ENCODE data around the gene TMEM178B. TPM values are rescaled to one million over a fixed set of nuclear protein-coding genes. Genes with fewer than 3 reads are reported as not detected.

The TMEM178B gene
- total RNA-seq, 1 experiment from 2014 or later, result not detected

DNA sequence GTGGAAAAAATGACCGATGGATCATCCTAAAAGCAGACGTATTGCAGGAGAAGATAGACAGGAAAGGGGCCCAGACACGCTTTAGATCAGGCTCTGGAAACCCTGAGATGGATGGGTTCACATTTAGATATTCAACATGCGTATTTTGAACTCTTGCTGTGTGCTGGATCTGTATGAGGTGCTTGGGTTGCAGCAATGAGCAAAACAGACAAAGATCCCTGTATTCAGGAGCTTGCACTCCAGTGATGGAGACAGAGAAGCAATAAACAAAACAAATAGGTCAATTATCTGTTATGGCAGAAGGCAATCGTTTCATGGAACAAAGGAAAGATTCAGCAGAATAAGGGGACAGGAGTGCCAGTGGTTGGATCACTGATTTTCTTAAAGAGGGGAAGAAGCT is 275.5 kb downstream of the TMEM178B start:
- no peak for DNase-seq (ENCODE audit: low read depth)

- no peak for DNase-seq (ENCODE audit: low read depth)
These were observed 275.9 kb downstream of the TMEM178B start for GRCh38 chr7:141349804-141350203.

- no peak for DNase-seq (ENCODE audit: low read depth)
These were observed 277.3 kb downstream of the TMEM178B start for GRCh38 chr7:141351175-141351574.

DNA sequence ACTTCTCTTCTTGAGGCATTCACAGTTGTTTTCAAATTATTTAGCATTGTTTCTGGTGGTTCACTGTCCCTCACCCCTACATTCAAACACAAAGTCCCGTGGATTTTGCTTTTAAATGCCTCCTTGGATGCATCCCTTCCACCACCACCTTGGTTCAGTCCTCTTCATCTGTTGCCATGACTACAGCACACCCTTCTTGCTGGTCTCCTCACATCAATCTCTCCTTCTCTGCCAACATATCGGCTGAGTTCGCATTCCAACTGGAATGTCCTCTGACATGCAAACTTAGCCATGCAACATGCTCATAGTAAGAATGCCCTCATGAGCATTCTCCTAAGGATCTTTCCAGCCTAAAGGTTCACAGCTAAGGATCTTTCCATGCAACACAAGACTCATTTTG is 279.1 kb downstream of the TMEM178B start:
- DNase-seq (ENCODE audit: low read depth), result no peak

GRCh38 chr7:141354251-141354650 is 280.4 kb downstream of the TMEM178B start:
- DNase-seq (ENCODE audit: low read depth), result peak; percentile 84

GRCh38 chr7:141355032-141355431 is 281.2 kb downstream of the TMEM178B start:
- peak; percentile 75 for DNase-seq (ENCODE audit: low read depth)

DNA sequence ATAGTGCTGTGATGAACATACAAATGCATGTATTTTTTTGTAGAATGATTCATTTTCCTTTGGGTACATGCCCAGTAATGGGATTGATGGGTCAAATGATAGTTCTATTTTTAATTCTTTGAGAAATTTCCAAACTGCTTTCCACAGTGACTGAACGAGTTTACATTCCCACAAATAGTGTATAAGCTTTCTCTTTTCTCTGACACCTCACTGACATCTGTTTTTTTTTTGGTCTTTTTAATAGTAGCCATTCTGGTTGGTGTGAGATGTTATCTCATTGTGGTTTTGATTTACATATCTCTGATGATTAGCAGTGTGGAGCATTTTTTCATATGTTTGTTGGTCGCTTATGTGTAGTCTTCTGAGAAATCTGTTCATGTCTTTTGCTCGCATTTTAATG is 282.3 kb downstream of the TMEM178B start:
- DNase-seq (ENCODE audit: low read depth), result peak; percentile 48

- DNase-seq (ENCODE audit: low read depth), result no peak
These were observed 284.5 kb downstream of the TMEM178B start for GRCh38 chr7:141358386-141358785.

- no peak for DNase-seq (ENCODE audit: low read depth)
These were observed 285.4 kb downstream of the TMEM178B start for GRCh38 chr7:141359262-141359661.

DNA sequence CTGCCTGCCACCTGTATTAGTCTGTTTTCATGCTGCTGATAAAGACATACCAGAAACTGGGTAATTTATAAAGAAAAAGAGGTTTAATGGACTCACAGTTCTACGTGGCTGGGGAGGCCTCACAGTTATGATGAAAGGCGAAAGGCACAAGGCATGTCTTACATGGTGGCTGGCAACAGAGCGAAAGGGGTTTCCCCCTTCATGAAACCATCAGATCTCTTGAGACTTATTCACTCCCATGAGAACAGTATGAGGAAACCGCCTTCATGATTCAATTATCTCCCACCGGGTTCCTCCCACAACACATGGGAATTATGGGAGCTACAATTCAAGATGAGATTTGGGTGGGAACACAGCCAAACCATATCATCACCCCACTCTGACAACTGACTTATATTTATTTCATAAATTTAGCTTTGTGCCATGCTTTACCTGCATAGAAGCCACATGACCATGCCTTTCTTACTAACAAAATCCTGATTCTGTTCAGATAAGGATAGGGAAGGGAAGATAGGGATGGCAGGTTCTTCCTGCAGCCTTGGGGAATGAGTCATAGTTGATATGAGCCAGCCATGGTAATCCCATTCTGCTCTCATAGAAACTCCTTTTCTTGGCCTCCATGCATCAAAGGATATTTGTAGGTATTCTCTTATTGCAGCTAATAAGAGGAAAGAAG is 286.0 kb downstream of the TMEM178B start:
- peak; percentile 39 for DNase-seq (ENCODE audit: low read depth)

GRCh38 chr7:141360416-141360760 is 286.5 kb downstream of the TMEM178B start:
- DNase-seq (ENCODE audit: low read depth), result no peak

- no peak for DNase-seq (ENCODE audit: low read depth)
These were observed 286.9 kb downstream of the TMEM178B start for GRCh38 chr7:141360803-141361202.

- DNase-seq (ENCODE audit: low read depth), result no peak
These were observed 287.6 kb downstream of the TMEM178B start for GRCh38 chr7:141361479-141361878.

- DNase-seq (ENCODE audit: low read depth), result no peak
These were observed 288.1 kb downstream of the TMEM178B start for GRCh38 chr7:141361960-141362359.

DNA sequence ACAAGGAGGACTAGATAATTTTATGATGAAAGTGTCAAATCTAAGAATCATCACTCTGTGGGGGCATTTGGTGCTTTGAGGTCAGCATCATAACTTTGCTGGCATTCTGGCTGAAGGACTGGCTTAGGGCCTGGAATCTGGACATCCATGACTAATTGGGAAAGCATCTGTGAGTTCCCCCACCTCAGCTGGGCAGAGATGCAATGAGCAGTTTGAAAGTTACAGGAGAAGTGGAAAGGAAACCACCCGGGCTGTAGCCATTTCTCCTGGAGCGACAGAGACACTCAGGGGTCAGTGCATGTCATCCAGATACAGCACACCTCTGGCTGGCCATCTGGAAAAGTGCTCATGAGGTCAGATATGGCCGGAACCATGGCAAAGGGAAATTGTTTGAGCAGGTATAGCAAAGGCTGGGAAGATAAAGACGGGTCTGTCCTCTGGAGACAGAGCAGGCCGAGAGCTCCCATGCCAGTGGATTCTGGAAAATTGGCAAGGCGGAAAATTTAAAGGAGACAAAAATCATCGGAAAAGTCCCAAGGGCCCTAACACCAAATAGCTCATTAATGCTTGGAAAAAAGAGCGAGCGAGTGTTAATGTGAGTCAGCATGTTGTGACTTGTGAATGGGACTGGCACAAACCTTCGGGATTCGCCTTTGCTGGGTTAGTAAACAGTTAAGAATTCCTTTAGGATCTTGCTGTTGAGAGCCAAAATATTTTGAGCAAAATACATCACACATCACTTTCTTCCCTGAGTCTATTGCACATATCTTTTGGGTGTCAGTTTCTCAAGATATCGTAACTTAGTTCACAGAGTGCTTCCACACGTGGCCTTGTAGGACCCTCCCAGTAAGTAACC is 288.9 kb downstream of the TMEM178B start:
- peak; percentile 91 for DNase-seq (ENCODE audit: low read depth)

GRCh38 chr7:141363748-141364147 is 289.9 kb downstream of the TMEM178B start:
- no peak for DNase-seq (ENCODE audit: low read depth)

DNA sequence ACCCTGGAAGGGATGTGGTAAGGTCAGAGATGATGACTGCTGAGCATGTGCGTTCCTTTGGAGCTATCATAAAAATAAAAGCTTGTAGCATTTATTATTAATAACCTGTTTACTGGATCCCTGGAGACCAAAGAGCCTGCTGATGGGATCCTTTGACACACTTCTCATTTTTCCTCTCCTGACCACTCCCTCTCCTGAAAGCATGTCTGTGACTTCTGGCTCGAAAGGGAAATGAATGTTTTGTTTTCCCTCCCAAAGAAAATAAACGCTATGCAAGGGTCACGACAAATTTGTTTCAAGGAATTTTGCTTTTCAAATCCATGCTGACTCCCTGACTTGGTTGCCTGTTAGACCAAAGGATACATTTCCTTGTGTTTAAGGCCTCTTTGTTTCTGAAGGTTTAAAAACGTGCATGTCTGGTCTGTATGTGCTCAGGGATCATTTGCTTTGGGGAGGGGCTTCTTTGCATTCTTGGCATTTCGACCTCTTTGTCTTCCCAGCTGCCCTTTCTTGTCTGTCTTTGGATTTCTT is 292.3 kb downstream of the TMEM178B start:
- no peak for DNase-seq (ENCODE audit: low read depth)

DNA sequence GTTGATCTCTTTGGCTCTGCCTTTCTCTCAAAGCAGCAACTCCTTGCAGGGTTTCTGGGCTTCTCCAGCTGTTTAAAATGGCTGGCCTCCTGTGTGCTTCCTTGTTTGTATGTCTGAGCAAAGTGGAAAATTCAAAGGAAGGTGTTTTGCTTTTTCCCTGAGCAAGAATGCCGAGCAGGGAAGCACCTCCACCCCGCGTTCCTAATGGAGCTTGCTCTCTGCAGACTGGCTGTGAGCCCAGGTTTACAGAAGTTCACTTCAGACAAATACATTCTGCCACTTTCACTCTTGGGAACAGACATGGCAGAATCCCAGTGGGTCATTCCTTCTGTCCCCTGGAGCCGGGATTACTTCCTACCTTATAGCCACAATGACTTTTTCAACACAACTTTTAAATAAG is 295.6 kb downstream of the TMEM178B start:
- DNase-seq (ENCODE audit: low read depth), result no peak

DNA sequence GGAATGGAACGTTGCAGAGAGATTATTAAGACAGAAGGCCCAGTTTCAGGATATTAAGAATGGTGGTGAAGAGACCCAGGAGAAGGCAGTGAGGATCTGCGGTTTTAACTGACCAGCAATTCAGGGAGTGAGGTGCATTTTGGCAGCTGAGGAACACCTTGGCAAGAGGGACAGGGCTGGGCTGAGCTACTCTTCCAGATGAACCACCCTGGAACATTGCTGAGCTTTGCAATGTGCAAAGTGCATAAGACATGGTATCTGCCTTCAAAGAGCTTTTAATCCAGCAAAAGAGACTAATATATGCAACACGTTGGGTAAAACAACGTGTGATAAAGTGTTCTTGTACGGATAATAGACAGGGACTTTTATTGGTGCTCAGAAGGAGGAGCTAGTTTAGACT is 296.3 kb downstream of the TMEM178B start:
- DNase-seq (ENCODE audit: low read depth), result no peak

DNA sequence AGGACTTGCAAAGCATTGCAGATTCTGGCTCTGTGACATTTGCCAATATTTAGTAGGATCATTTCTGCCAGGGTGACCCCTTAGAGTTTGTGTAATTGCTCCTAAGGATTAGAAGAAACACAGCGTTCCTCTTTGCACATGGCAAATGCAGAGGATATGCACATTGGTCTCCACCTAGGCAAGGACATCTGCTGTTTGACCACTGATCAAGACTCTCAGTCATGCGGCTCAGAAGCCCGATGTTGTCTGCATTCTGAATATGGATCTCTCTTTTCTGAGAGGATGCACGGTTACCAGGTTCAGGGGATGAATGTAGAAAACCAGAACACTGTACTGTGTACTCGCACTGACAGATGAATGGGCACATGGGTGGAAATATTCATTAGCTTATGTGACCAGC is 296.8 kb downstream of the TMEM178B start:
- DNase-seq (ENCODE audit: low read depth), result no peak

DNA sequence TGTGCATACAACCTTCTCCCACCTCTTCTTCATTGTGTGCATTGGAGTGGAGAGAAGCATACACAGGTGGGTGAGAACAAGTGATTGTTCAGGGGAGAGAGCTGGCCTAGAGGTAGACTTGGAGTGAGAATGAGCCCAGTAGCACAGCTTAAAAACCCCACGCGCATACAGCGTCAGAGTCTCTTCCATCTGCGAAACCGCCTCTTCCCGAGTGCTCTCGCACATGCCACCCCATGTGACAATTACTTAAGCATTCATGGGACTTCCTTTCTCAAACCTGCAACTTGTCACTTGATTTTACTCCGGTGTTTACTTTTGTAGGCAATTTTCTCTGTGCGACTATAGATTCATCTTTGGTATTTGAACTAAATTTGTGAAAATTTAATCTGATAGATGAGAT is 300.6 kb downstream of the TMEM178B start:
- DNase-seq (ENCODE audit: low read depth), result no peak

DNA sequence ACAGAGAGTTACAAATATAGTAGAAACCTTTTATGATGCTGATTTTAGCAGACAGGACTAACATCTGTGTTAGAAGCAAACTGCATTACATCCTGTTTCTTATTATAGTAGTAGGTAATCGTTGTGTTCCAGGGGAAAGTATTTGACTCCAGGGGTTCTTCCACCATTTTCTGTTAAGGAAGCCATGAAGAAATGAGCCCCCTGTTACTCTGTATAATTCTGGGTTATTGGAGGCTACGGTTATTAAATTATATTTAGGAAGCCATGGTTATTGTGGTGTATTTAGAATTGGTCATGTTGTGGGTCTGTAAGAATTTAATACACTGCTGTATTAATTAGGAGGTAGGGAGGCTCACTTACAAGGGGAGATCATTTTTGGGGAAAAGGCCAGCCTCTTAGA is 301.6 kb downstream of the TMEM178B start:
- no peak for DNase-seq (ENCODE audit: low read depth)

GRCh38 chr7:141377906-141378305 is 304.0 kb downstream of the TMEM178B start:
- DNase-seq (ENCODE audit: low read depth), result no peak

Measured in HT1080 (cell line).